ENCODE results near the gene MESP2.

MESP2 gene

GRCh38 chr15:89776274-89777072 is at the start of gene MESP2:
Gene MESP2 (plus strand): TSS chr15:89776332. CDS start chr15:89776358, 26 bp downstream.
- DNase-seq (ENCODE audit: low read depth in 1 of 2, low spot score in 1 of 2), result peak in 1 of 2 donors; percentile 31

- DNase-seq (ENCODE audit: low read depth in 1 of 2, low spot score in 1 of 2), result no peak
Measured at GRCh38 chr15:89728254-89728653, 47.9 kb upstream of the MESP2 start.

GRCh38 chr15:89731275-89731674 is 44.9 kb upstream of the MESP2 start:
- DNase-seq (ENCODE audit: low read depth in 1 of 2, low spot score in 1 of 2), result no peak

- no peak for DNase-seq (ENCODE audit: low read depth in 1 of 2, low spot score in 1 of 2)
Measured at GRCh38 chr15:89732451-89733172, 43.5 kb upstream of the MESP2 start.

GRCh38 chr15:89735773-89736172 is 40.4 kb upstream of the MESP2 start:
- DNase-seq (ENCODE audit: low read depth in 1 of 2, low spot score in 1 of 2), result no peak

- peak in 1 of 2 donors; percentile 31 for DNase-seq (ENCODE audit: low read depth in 1 of 2, low spot score in 1 of 2)
Measured at GRCh38 chr15:89740137-89740536, 36.0 kb upstream of the MESP2 start.

- DNase-seq (ENCODE audit: low read depth in 1 of 2, low spot score in 1 of 2), result no peak
Measured at GRCh38 chr15:89743011-89743410, 33.1 kb upstream of the MESP2 start.

GRCh38 chr15:89743594-89743993 is 32.5 kb upstream of the MESP2 start:
- no peak for DNase-seq (ENCODE audit: low read depth in 1 of 2, low spot score in 1 of 2)

GRCh38 chr15:89745131-89745530 is 31.0 kb upstream of the MESP2 start:
- no peak for DNase-seq (ENCODE audit: low read depth in 1 of 2, low spot score in 1 of 2)

- DNase-seq (ENCODE audit: low read depth in 1 of 2, low spot score in 1 of 2), result no peak
Measured at GRCh38 chr15:89745768-89746167, 30.4 kb upstream of the MESP2 start.

- no peak for DNase-seq (ENCODE audit: low read depth in 1 of 2, low spot score in 1 of 2)
Measured at GRCh38 chr15:89746386-89746780, 29.7 kb upstream of the MESP2 start.

- DNase-seq (ENCODE audit: low read depth in 1 of 2, low spot score in 1 of 2), result no peak
Measured at GRCh38 chr15:89747708-89748682, 28.1 kb upstream of the MESP2 start.

- no peak for DNase-seq (ENCODE audit: low read depth in 1 of 2, low spot score in 1 of 2)
Measured at GRCh38 chr15:89749054-89749453, 27.1 kb upstream of the MESP2 start.

- no peak for DNase-seq (ENCODE audit: low read depth in 1 of 2, low spot score in 1 of 2)
Measured at GRCh38 chr15:89749526-89749925, 26.6 kb upstream of the MESP2 start.

GRCh38 chr15:89749951-89750559 is 26.1 kb upstream of the MESP2 start:
- no peak for DNase-seq (ENCODE audit: low read depth in 1 of 2, low spot score in 1 of 2)

GRCh38 chr15:89750560-89751542 is 25.3 kb upstream of the MESP2 start, which contains the start of gene MESP1:
Gene MESP1 (minus strand): TSS chr15:89751249. CDS start chr15:89751231, 18 bp downstream.
- peak; percentile 71 to 81 for DNase-seq (ENCODE audit: low read depth in 1 of 2, low spot score in 1 of 2)

GRCh38 chr15:89751748-89752147 is 24.4 kb upstream of the MESP2 start:
- DNase-seq (ENCODE audit: low read depth in 1 of 2, low spot score in 1 of 2), result no peak

GRCh38 chr15:89753855-89754254 is 22.3 kb upstream of the MESP2 start:
- DNase-seq (ENCODE audit: low read depth in 1 of 2, low spot score in 1 of 2), result no peak

- DNase-seq (ENCODE audit: low read depth in 1 of 2, low spot score in 1 of 2), result no peak
Measured at GRCh38 chr15:89754361-89755154, 21.6 kb upstream of the MESP2 start.

Data from activated T-helper 1 cell treated with anti-CD3 and anti-CD28 coated beads, Interleukin-2, amount 50 U/mL, for 16 hours (primary cell).